Mesenchymal stem cell (in vitro differentiated cells and primary cell): ENCODE results near the gene CACNG4.

Experiments used
- DNase-seq: peaks from one replicate; pipeline ENCODE4 v3.0.0-alpha.2; 2013
- H2AFZ ChIP-seq: one replicate; pipeline ENCODE4 v1.6.1; 2013; ENCODE audit warnings: low read depth, mild to moderate bottlenecking, control low read depth, inconsistent platforms, low read length, moderate library complexity
- H2AK5ac ChIP-seq: 2 replicates; pipeline ENCODE4 v1.6.1; 2013; ENCODE audit warnings: low read length, moderate library complexity, mild to moderate bottlenecking, inconsistent platforms; ENCODE audit not compliant: severe bottlenecking
- H2BK120ac ChIP-seq: one replicate; pipeline ENCODE4 v1.6.1; 2013; ENCODE audit warnings: low read depth, mild to moderate bottlenecking, inconsistent platforms, low read length, moderate library complexity
- H2BK12ac ChIP-seq, 2 experiments: one replicate each; pipeline ENCODE4 v1.6.1; 2013; ENCODE audit warnings: inconsistent platforms in 2 of 2, low read length in 2 of 2, mild to moderate bottlenecking in 2 of 2, moderate library complexity in 2 of 2, control low read depth in 1 of 2
- H2BK15ac ChIP-seq: one replicate; pipeline ENCODE4 v1.6.1; 2013; ENCODE audit warnings: mild to moderate bottlenecking, low read depth, inconsistent platforms; ENCODE audit not compliant: poor library complexity, severe bottlenecking
- H2BK5ac ChIP-seq: 2 replicates; pipeline ENCODE4 v1.6.1; 2013; ENCODE audit warnings: low read depth, mild to moderate bottlenecking, low read length, control low read depth, inconsistent platforms; ENCODE audit not compliant: poor library complexity, severe bottlenecking
- H3K14ac ChIP-seq, 2 experiments: one replicate each; pipeline ENCODE4 v1.6.1; 2013; ENCODE audit warnings: inconsistent platforms in 2 of 2, low read length in 2 of 2, control low read depth in 1 of 2, mild to moderate bottlenecking in 1 of 2, moderate library complexity in 1 of 2
- H3K18ac ChIP-seq, 2 experiments: one replicate each; pipeline ENCODE4 v1.6.1; 2013; ENCODE audit warnings: inconsistent platforms in 2 of 2, low read length in 2 of 2, control low read depth in 1 of 2, low read depth in 1 of 2, mild to moderate bottlenecking in 1 of 2
- H3K23ac ChIP-seq, 2 experiments: one replicate each; pipeline ENCODE4 v1.6.1; 2013; ENCODE audit warnings: inconsistent platforms in 2 of 2, low read length in 2 of 2, mild to moderate bottlenecking in 2 of 2, moderate library complexity in 2 of 2, control low read depth in 1 of 2
- H3K27ac ChIP-seq: 2 replicates; pipeline ENCODE4 v1.5.1; 2013; ENCODE audit warnings: mild to moderate bottlenecking, moderate library complexity, low read length, control low read depth, inconsistent platforms; ENCODE audit not compliant: poor library complexity, severe bottlenecking
- H3K27me3 ChIP-seq, 2 experiments: 2 replicates each; pipeline versions ENCODE4 v1.6.1 to v1.7.0; 2013; ENCODE audit warnings: low read length in 2 of 2, mild to moderate bottlenecking in 2 of 2, moderate library complexity in 2 of 2, control low read depth in 1 of 2, inconsistent platforms in 1 of 2; ENCODE audit not compliant: control insufficient read depth in 1 of 2, insufficient read depth in 1 of 2
- H3K36me3 ChIP-seq, 2 experiments: 2 replicates each; pipeline versions ENCODE4 v1.6.1 to v1.7.0; 2013; ENCODE audit warnings: low read length in 2 of 2, control low read depth in 1 of 2, inconsistent platforms in 1 of 2, low read depth in 1 of 2, mild to moderate bottlenecking in 1 of 2; ENCODE audit not compliant: insufficient read depth in 2 of 2, control insufficient read depth in 1 of 2
- H3K4ac ChIP-seq, 2 experiments: one replicate each; pipeline ENCODE4 v1.6.1; 2013; ENCODE audit warnings: inconsistent platforms in 2 of 2, low read length in 2 of 2, mild to moderate bottlenecking in 2 of 2, moderate library complexity in 2 of 2, control low read depth in 1 of 2, low read depth in 1 of 2
- H3K4me1 ChIP-seq: 2 replicates; pipeline ENCODE4 v1.6.1; 2013; ENCODE audit warnings: low read depth, low read length, control low read depth; ENCODE audit not compliant: control insufficient read depth, insufficient read depth
- H3K4me2 ChIP-seq: 2 replicates; pipeline ENCODE4 v1.6.1; 2013; ENCODE audit warnings: low read length, mild to moderate bottlenecking, inconsistent platforms; ENCODE audit not compliant: poor library complexity, severe bottlenecking
- H3K4me3 ChIP-seq, 2 experiments: 2 replicates each; pipeline versions ENCODE4 v1.5.1 to v1.7.0; 2013; ENCODE audit warnings: low read length in 2 of 2, mild to moderate bottlenecking in 2 of 2, control low read depth in 1 of 2, low read depth in 1 of 2; ENCODE audit not compliant: insufficient read depth in 1 of 2
- H3K79me1 ChIP-seq: replicated peaks from 2 replicates; pipeline ENCODE4 v1.6.1; 2013; ENCODE audit warnings: mild to moderate bottlenecking, control low read depth, low read length, inconsistent platforms; ENCODE audit not compliant: poor library complexity, severe bottlenecking
- H3K9ac ChIP-seq: 2 replicates; pipeline ENCODE4 v1.7.0; 2013; ENCODE audit warnings: mild to moderate bottlenecking, low read length, moderate library complexity
- H3K9me3 ChIP-seq: 2 replicates; pipeline ENCODE4 v1.7.0; 2013; ENCODE audit warnings: mild to moderate bottlenecking, low read length; ENCODE audit not compliant: control insufficient read depth
- H4K8ac ChIP-seq: one replicate; pipeline ENCODE4 v1.6.1; 2013; ENCODE audit warnings: inconsistent platforms, mild to moderate bottlenecking, low read length, moderate library complexity
- H4K91ac ChIP-seq: one replicate; pipeline ENCODE4 v1.6.1; 2013; ENCODE audit warnings: mild to moderate bottlenecking, low read length, inconsistent platforms
- WGBS: methylation state at CpG from one replicate; pipeline ENCODE4 v1.1.7; 2013; ENCODE audit warnings: mixed read lengths; 5-methylcytosine and 5-hydroxymethylcytosine counted together

Gene CACNG4

GRCh38 chr17:67074781-67075180, 110.3 kb downstream of the CACNG4 start:
- Histone ChIP-seq H2BK12ac (no peak overlapping the region), H4K8ac (no peak overlapping the region), H3K4me1 (peaks cover 3% of the 10 kb centered on the region), H3K79me1 (peaks cover 13% of the 10 kb centered on the region), H3K23ac (no peak overlapping the region), H3K14ac (no peak overlapping the region), H3K27me3 (no peaks in the 10 kb centered on the region), H2BK15ac (no peak overlapping the region), H3K36me3 (peaks cover 8 to 53% of the 10 kb centered on the region in 2 experiments), H2AK5ac (no peak overlapping the region), H3K18ac (no peak overlapping the region), H3K4me3 (no peak overlapping the region), H3K4ac (no peak overlapping the region), H3K9me3 (no peaks in the 10 kb centered on the region), H3K27ac (no peak overlapping the region), H3K4me2 (no peak overlapping the region), H2BK5ac (no peak overlapping the region), H2BK120ac (no peak overlapping the region), H3K9ac (no peak overlapping the region), H2AFZ (no peak overlapping the region), H4K91ac (no peak overlapping the region)
- no peak for DNase-seq
- WGBS = 98% methylated on average over 2 of the region's 3 CpGs

GRCh38 chr17:67076290-67076689, 111.8 kb downstream of the CACNG4 start:
- H2BK15ac ChIP-seq = no peak overlapping the region
- H2BK5ac ChIP-seq = no peak overlapping the region
- H3K36me3 ChIP-seq = peaks cover 8 to 59% of the 10 kb centered on the region in 2 experiments
- no peak overlapping the region for H3K14ac ChIP-seq
- WGBS = 88% methylated on average over 6 of the region's 7 CpGs
- H2BK12ac ChIP-seq = no peak overlapping the region
- H3K4me1 ChIP-seq = peaks cover 3% of the 10 kb centered on the region
- no peak overlapping the region for H2BK120ac ChIP-seq
- H3K4me3 ChIP-seq = no peak overlapping the region
- peaks cover 15% of the 10 kb centered on the region for H3K79me1 ChIP-seq
- no peak overlapping the region for H4K91ac ChIP-seq
- H4K8ac ChIP-seq = no peak overlapping the region
- no peak overlapping the region for H2AFZ ChIP-seq
- H3K18ac ChIP-seq = no peak overlapping the region
- H3K4me2 ChIP-seq = no peak overlapping the region
- no peak overlapping the region for H3K4ac ChIP-seq
- DNase-seq = no peak
- no peak overlapping the region for H2AK5ac ChIP-seq
- no peak overlapping the region for H3K23ac ChIP-seq
- no peak overlapping the region for H3K9ac ChIP-seq
- H3K27me3 ChIP-seq = no peaks in the 10 kb centered on the region
- no peaks in the 10 kb centered on the region for H3K9me3 ChIP-seq
- peak overlapping the region; percentile 89 for H3K27ac ChIP-seq

- Histone ChIP-seq H2BK120ac (no peak overlapping the region), H3K14ac (no peak overlapping the region), H3K9ac (no peak overlapping the region), H3K4me1 (peaks cover 3% of the 10 kb centered on the region), H3K23ac (no peak overlapping the region), H2BK5ac (no peak overlapping the region), H3K79me1 (peaks cover 14% of the 10 kb centered on the region), H3K4ac (no peak overlapping the region), H3K36me3 (peaks cover 5 to 56% of the 10 kb centered on the region in 2 experiments), H3K4me3 (no peak overlapping the region), H3K27ac (no peak overlapping the region), H4K91ac (no peak overlapping the region), H2AK5ac (peak overlapping the region; percentile 13), H2BK12ac (no peak overlapping the region), H3K27me3 (no peaks in the 10 kb centered on the region), H3K4me2 (no peak overlapping the region), H3K9me3 (no peaks in the 10 kb centered on the region), H4K8ac (no peak overlapping the region), H3K18ac (no peak overlapping the region), H2AFZ (no peak overlapping the region), H2BK15ac (no peak overlapping the region)
- DNase-seq = no peak
- 97% methylated on average over 10 of the region's 11 CpGs for WGBS
Observed at GRCh38 chr17:67078292-67078691, 113.8 kb downstream of the CACNG4 start.

GRCh38 chr17:67079491-67079890, 115.0 kb downstream of the CACNG4 start:
- peaks cover 3% of the 10 kb centered on the region for H3K4me1 ChIP-seq
- H3K4ac ChIP-seq = no peak overlapping the region
- no peak overlapping the region for H3K23ac ChIP-seq
- no peak overlapping the region for H3K9ac ChIP-seq
- H3K79me1 ChIP-seq = peaks cover 16% of the 10 kb centered on the region
- H2BK12ac ChIP-seq = no peak overlapping the region
- no peak for DNase-seq
- no peaks in the 10 kb centered on the region for H3K9me3 ChIP-seq
- H2BK15ac ChIP-seq = no peak overlapping the region
- no peak overlapping the region for H3K27ac ChIP-seq
- no peaks in the 10 kb centered on the region for H3K27me3 ChIP-seq
- H3K4me3 ChIP-seq = no peak overlapping the region
- no peak overlapping the region for H4K8ac ChIP-seq
- H2BK120ac ChIP-seq = no peak overlapping the region
- no peak overlapping the region for H2AK5ac ChIP-seq
- H2AFZ ChIP-seq = no peak overlapping the region
- H3K14ac ChIP-seq = no peak overlapping the region
- H3K36me3 ChIP-seq = peaks cover 7 to 55% of the 10 kb centered on the region in 2 experiments
- no peak overlapping the region for H4K91ac ChIP-seq
- H3K18ac ChIP-seq = no peak overlapping the region
- WGBS = 100% methylated on average over 2 of the region's 2 CpGs
- no peak overlapping the region for H2BK5ac ChIP-seq
- no peak overlapping the region for H3K4me2 ChIP-seq
